ENCODE measurements around the gene SLC44A1. TPM values are rescaled to one million over a fixed set of nuclear protein-coding genes. Genes with fewer than 3 reads are reported as not detected.

The SLC44A1 gene
- total RNA-seq, 1 experiment from 2014 or later, result 30.1 TPM

- no peak for DNase-seq (ENCODE audit: low read depth)
Measured at GRCh38 chr9:105269593-105269992, 25.1 kb downstream of the SLC44A1 start.

GRCh38 chr9:105270711-105271110 lies 26.3 kb downstream of the SLC44A1 start:
- DNase-seq (ENCODE audit: low read depth), result no peak

- DNase-seq (ENCODE audit: low read depth), result no peak
Measured at GRCh38 chr9:105273731-105274130, 29.3 kb downstream of the SLC44A1 start.

- DNase-seq (ENCODE audit: low read depth), result no peak
Measured at GRCh38 chr9:105275111-105275510, 30.7 kb downstream of the SLC44A1 start.

GRCh38 chr9:105275938-105276337 lies 31.5 kb downstream of the SLC44A1 start:
- DNase-seq (ENCODE audit: low read depth), result no peak

GRCh38 chr9:105278751-105279150 lies 34.3 kb downstream of the SLC44A1 start:
- DNase-seq (ENCODE audit: low read depth), result no peak

- peak; percentile 92 for DNase-seq (ENCODE audit: low read depth)
Measured at GRCh38 chr9:105280691-105281090, 36.2 kb downstream of the SLC44A1 start.

GRCh38 chr9:105281272-105281671 lies 36.8 kb downstream of the SLC44A1 start:
- DNase-seq (ENCODE audit: low read depth), result no peak

GRCh38 chr9:105281926-105282325 lies 37.5 kb downstream of the SLC44A1 start:
- peak; percentile 23 for DNase-seq (ENCODE audit: low read depth)

- no peak for DNase-seq (ENCODE audit: low read depth)
Measured at GRCh38 chr9:105282870-105283621, 38.6 kb downstream of the SLC44A1 start.

- DNase-seq (ENCODE audit: low read depth), result no peak
Measured at GRCh38 chr9:105283795-105284194, 39.3 kb downstream of the SLC44A1 start.

- DNase-seq (ENCODE audit: low read depth), result no peak
Measured at GRCh38 chr9:105284463-105284862, 40.0 kb downstream of the SLC44A1 start.

- no peak for DNase-seq (ENCODE audit: low read depth)
Measured at GRCh38 chr9:105286098-105286497, 41.6 kb downstream of the SLC44A1 start.

- DNase-seq (ENCODE audit: low read depth), result no peak
Measured at GRCh38 chr9:105289305-105289704, 44.9 kb downstream of the SLC44A1 start.

GRCh38 chr9:105290418-105290817 lies 46.0 kb downstream of the SLC44A1 start:
- DNase-seq (ENCODE audit: low read depth), result no peak

GRCh38 chr9:105290954-105291353 lies 46.5 kb downstream of the SLC44A1 start:
- DNase-seq (ENCODE audit: low read depth), result no peak

- DNase-seq (ENCODE audit: low read depth), result no peak
Measured at GRCh38 chr9:105291422-105291859, 47.0 kb downstream of the SLC44A1 start.

- DNase-seq (ENCODE audit: low read depth), result no peak
Measured at GRCh38 chr9:105291938-105292337, 47.5 kb downstream of the SLC44A1 start.

GRCh38 chr9:105293408-105293807 lies 49.0 kb downstream of the SLC44A1 start:
- no peak for DNase-seq (ENCODE audit: low read depth)

- no peak for DNase-seq (ENCODE audit: low read depth)
Measured at GRCh38 chr9:105295201-105295550, 50.7 kb downstream of the SLC44A1 start.

GRCh38 chr9:105295986-105296385 lies 51.5 kb downstream of the SLC44A1 start:
- DNase-seq (ENCODE audit: low read depth), result no peak

GRCh38 chr9:105296445-105296844 lies 52.0 kb downstream of the SLC44A1 start:
- DNase-seq (ENCODE audit: low read depth), result no peak

- DNase-seq (ENCODE audit: low read depth), result peak; percentile 80
Measured at GRCh38 chr9:105296877-105297287, 52.4 kb downstream of the SLC44A1 start.
